Activated CD4-positive, alpha-beta T cell treated with anti-CD3 and anti-CD28 coated beads, Interleukin-2, Interleukin-4, amounts not matched to agents 100 ng/mL and 50 ng/mL, durations not matched to agents 16 hours and 8 hours (primary cell): ENCODE measurements around the gene ATP2B2.

Experiments
- DNase-seq: peaks from one replicate; pipeline ENCODE4 v3.0.0-alpha.2; 2020; ENCODE audit warnings: low spot score

Gene ATP2B2

DNA sequence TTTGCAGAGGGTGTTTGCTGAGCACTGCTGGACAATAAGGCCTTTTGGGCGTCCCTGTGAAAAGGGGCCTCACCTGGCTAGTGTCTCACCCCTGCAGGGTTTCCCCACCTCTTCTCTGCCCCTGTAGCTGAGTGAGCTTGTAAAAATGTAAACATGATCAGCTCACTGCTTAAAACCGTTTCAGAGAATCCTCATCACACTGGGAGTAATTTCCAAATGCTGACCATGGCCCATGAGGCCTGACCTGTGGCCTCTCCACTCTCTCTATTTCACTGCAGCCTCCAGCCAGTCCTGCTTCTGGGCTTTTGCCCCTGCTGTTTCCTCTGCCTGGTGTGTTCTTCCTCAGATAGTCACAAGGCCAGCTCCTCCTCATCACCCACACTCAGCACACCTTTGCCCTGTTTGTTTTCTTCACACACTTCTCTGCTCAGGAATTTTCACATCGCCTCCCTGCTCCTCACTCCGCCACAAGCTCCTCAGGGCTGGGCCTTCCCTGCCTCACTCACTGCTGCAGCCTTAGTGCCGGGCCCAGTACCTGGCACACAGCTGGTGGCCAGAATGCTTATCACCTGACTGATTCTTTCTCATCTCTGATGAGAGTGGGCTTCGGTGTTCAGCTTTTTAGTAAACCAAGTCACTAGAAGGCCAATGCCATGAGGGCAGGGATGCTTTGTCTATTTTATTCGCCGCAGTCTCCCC, 105.2 kb downstream of the ATP2B2 start:
- no peak for DNase-seq

DNA sequence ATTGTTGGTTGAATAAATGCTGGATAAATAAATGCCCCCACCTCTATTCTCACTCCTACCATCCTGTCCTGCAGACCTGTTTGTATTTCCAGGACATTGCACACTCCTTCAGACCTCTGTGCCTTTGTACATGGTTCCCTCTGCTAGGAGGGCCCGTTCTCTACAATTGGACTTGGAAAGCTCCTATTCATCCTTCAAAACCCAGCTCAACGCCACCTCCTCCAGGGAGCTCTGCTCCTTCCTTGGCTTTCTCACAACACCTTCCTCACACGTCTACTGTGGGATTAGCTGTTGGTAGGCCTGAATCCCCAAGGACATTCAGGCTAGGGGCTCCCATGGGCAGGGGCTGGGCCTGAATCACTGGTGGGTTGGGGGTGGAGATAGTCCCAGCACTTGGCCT, 105.8 kb downstream of the ATP2B2 start:
- no peak for DNase-seq

DNA sequence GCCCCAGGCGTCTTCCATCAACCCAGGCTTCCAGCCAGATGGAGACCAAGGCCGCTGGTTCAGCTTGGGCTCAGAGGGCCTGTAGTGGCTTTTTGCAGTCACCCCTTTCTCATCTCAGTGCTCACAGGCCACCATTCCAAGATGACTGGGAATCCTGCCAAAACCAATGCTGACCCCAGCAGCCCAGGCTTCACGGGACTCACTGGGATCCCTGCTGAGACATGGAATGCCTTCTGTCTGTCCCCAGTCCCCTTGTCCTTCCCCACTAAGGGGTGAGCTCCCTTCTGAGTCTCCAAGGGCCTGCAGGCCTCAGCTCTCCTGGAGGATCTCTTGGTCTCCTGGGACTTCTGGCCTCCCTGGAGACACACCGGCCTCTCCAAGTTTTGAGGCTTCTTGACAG, 107.0 kb downstream of the ATP2B2 start:
- DNase-seq, result no peak

DNA sequence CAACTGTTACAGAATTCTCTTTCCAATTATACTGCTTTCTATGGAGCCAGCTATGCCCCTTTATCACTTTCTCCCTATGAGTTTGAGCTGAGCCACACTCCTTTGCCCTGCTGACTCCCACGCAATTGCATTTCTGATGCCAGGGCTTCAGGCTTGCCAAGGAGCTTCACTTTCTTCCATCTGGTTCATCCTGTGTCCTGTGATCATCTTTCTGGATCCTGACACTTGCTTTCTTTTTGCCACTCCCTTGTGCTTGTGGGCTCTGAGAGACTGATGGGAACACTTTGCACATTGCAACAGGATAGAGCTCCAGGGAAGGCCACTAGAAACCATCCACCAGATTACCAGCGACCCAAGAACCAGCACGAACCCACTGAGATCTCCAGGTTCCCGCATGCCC, 107.5 kb downstream of the ATP2B2 start:
- DNase-seq, result no peak

- no peak for DNase-seq
Measured at GRCh38 chr3:10396931-10397330, 108.5 kb downstream of the ATP2B2 start.

DNA sequence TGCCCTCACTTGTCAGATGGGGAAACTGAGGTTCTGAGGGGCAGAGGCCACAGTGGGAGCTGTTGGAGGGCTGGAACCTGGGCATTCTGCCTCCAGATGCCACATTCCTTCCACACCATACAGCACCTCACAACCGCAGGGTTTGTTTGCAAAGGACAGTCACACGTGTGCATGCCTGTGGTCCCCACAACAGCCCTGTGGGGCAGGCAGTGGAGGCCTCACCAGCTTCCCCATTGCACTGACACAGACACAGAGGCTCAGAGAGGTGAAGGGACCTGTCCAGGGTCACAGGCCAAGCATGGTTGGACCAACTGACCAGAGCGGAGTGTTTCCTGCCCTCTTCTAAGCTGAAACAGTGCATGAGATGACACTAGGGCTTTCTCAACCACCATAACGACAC, 109.3 kb downstream of the ATP2B2 start:
- DNase-seq, result no peak

- no peak for DNase-seq
Measured at GRCh38 chr3:10395671-10396070, 109.7 kb downstream of the ATP2B2 start.

GRCh38 chr3:10395196-10395595, 110.2 kb downstream of the ATP2B2 start:
- no peak for DNase-seq

GRCh38 chr3:10394491-10395025, 110.8 kb downstream of the ATP2B2 start:
- no peak for DNase-seq

DNA sequence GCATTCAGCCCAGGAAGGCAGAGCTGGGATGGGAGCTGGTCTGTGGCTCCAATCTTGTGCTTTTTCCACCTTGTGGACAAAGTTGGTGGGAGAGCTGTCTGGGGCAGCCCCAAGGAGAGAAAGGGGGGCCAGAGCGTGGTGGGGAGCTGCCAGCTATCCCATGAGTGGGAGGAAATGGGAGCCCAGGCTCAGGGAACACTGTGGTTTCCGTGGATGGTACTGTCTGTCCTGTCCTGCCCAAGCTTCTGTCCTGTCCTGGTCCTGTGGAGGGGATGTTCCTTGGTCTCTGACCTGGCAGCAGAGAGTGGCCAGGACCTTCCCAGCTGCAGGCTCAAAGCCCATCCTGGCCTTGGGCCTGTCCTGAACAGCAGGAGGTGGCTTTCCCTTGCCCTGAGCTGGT, 111.9 kb downstream of the ATP2B2 start:
- DNase-seq, result no peak

- DNase-seq, result no peak
Measured at GRCh38 chr3:10392906-10393461, 112.4 kb downstream of the ATP2B2 start.

DNA sequence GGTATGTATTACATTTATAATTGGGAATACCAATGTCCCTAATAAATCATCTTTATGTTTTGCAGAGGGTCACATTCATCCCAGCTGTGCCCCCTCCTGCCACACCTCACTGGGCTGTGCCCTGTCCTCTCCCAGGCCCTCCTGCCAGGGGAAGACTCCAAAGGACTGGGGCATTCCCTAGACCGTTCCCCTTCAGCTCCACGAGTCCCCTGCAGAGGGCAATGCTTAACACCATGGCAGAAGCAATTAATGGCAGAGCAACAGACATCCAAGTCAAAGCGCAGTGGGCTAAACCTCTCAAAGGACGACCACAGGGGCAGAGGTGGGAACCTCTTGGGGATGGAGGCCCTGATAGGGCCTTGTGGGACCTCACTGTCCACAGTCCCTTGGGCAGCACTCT, 113.1 kb downstream of the ATP2B2 start:
- no peak for DNase-seq

GRCh38 chr3:10391391-10391790, 114.0 kb downstream of the ATP2B2 start:
- DNase-seq, result no peak

DNA sequence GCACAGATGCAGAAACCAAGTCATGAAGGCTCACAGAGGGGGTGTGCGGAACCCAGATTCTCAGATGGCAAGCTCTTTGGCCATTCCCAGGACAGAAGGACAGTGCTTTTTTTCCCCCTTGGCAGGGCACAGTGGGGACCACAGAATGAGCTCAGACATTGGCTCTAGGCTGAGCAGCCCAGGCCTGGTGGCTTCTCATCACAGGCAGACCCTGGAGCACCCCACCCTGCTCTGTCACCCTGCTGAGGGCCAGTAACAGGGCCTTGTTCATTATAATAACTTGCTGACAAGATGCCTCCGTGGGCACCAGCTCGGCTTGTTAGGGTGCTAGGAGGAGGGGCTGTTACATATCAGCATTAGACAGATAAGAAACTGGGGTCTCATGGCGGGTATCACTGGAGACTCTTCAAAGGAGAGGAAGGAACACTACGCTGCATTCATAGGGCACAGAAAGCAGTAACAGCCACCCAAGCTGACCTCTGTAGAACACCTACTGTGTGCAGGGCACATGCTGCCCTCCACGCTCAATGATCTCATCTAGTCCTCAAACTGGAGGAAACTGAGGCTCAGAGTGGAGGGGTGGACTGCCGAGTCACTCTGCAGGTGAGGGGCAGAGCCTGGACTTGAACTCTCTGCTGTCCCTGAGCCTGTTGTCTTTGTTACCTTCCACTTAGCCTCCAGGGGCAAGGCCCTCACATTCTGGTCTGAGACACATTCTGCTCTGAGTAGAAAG, 114.6 kb downstream of the ATP2B2 start:
- DNase-seq, result no peak

DNA sequence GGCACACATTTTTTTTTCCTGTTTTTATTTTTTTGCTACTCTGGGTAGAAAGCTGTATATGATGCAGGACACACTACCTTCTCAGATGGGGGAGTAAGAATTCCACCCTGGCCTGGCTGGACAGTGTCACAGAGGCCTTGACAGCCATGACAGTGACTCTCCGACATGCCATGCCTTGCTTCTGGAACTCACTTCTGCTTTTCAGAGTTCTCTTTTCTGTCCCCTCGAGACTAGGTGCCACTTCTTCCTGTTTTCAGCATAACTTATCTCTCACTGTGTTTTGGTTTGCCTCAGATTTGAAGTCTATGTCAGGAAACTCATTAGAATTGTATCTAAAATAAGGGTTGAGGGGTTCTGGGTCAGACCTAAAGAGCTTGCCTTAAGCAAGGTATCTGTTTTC, 115.4 kb downstream of the ATP2B2 start:
- no peak for DNase-seq

DNA sequence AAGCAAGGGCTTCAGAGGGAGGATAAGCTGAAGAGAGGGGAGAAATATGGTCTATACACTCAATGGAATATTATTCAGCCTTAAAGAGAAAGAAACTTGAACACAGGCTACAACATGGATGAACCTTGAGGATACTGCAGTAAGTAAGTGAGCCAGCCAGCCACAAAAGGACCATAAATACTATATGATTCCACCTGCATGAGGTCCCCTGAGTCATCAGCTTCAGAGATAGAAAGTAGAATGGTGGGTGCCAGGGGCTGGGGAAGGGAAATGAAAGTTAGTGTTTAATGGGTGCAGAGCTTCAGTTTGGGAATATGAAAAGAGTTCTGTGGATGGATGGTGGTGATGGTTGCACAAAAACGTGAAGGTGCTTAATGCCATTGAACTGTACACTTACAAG, 116.0 kb downstream of the ATP2B2 start:
- DNase-seq, result no peak

GRCh38 chr3:10387881-10388609, 117.3 kb downstream of the ATP2B2 start:
- no peak for DNase-seq

GRCh38 chr3:10386121-10386520, 119.3 kb downstream of the ATP2B2 start:
- no peak for DNase-seq

DNA sequence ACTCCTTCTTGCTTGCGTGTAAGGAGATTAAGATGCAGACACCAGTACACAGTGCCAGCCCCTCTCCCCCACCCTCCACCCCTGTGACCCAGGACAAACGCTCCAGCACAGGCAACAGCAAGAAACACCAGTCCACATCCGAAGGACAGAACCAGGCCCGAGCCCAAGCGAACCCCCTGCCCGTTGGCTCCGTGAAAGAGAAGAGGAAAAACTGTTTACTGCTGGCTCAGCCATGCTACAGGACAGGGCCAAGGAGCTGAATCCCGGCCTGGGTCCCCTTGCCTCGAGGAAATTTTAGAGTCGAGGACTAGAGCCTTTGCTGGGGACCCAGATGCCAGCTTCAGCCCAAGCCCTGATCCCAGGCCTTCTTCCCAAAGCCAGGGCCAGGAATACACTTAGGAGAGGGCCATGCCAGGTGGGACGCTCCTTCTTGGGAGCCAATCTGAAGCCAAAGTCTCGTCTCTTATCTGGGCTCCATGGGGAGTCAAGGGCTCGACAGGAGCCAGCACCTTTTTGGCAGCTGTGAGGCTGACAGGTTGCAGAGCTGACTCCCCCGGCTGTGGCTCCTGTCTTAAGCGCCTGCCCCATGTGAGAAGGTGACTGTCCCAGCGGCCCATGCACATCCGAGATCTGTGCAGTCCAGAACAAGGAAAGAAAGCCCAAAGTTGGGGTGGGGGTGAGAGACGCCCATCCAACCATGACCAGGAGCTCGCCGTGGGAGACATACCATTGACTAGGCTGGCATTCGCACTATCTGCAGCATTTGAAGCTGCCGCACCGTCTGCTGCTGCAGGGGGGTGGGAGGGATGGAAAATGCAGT, 120.6 kb downstream of the ATP2B2 start:
- DNase-seq, result no peak

GRCh38 chr3:10383850-10384248, 121.5 kb downstream of the ATP2B2 start:
- DNase-seq, result no peak
